CD4-positive, alpha-beta T cell treated with Interleukin-17A for 4 hours (primary cell): ENCODE measurements around the gene SVIL.
"Not testable (repeated sequence)": the region's sequence is repeated elsewhere in the genome, so short reads cannot be mapped to it uniquely, and the experiment has no call there.

Experiments used
- DNase-seq: peaks from one replicate; pipeline ENCODE4 v3.0.0-alpha.2; 2020; ENCODE audit warnings: mixed read lengths

The SVIL gene

DNA sequence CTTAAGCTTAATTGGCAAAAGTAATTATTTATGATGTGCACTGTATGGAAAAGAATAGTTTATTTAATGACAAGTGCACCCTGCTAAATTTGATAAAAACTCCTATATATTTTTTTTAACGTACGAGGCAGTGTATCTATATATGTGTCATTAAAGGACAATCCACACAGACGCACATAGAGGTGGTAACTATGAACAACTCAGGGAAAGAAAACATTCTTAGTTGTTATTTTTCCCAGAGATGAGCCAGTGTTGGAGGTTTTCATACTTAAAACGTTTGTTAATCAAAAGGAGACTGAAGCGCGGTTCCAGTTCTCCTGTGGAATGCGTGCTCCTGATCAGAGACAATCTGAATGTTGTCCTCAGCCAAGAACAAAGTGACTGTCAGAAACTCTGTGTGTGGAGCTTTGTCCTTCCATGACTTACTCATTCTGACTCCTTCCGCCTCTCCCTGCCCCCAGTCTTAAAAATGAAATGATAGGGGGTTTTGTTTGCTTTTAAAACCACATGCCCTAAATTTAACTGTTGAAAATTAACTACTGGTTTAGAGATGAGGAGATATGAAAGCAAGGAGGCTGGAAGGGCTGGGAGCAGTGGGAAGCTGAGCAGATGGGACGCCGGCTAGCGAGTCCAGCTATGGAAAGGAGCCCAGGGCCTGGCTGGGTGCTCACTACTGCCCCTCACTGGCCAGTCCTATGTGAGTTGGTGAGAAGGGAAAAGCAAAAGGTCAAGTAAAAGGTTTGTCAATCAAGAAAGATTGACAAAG lies 99.6 kb downstream of the SVIL start:
- no peak for DNase-seq

DNA sequence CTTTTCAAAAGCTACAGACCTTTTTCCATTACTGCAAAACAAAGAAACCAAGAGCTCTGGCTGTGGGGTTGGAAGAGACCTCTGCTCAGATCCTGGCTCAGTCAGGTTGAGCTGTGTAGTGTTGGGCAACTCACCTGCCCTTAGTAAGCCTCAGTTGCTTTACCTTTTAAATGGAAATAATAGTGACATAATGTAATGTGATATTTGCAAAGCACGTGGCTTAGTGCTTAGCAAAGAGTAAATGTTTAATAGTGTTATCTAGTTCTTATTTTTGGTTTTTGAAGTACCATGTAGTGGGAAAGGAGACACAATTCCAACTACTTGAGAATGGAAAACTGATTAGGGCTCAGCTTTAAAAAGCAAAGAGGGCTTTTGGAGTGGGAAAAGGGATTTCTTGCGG lies 100.2 kb downstream of the SVIL start:
- no peak for DNase-seq

DNA sequence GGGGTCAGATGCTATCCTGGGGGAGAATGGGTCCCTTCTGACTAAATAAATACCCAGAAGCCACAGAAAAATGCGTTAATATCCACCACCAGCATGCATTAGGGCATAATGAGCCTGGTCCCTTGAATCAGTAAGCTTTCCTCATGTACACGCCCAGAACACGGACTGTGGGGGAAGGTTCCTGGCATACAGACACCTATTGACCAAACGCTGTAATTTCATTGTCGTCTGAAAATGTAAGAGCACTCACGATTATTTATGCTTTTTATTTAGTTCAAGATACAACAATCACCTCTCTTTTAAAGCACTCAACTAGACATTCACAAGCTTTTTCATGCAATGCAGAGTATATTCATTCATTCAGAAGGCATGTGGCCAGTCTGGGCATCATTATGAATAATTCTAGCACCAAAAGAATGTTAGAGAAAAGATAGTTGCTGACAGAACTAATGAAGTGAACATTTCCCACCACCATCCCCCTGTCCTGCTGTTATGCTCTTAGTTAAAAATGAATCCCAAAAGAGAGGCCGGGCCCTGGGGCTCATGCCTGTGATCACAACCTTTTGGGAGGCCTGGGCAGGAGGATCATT lies 101.0 kb downstream of the SVIL start:
- no peak for DNase-seq

DNA sequence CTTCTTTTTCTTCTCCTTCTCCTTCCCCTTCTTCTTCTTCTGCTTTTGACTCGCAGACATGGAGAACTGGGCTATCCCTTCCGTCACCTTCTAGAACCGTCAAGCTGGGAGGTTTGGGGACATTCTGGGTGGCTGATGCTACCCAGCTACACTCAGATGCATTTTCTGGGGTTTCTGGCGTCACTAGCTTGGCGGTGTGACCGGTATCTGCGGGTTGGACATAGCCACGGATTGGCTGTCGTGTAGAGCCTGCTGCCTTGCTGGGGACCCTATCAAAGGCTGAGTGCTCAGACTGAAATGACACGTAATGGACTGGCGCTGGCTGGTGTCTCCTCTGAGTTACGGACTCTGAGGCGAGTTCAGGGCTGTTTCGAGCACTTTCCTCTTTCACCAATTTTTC lies 101.7 kb downstream of the SVIL start:
- DNase-seq: no peak

DNA sequence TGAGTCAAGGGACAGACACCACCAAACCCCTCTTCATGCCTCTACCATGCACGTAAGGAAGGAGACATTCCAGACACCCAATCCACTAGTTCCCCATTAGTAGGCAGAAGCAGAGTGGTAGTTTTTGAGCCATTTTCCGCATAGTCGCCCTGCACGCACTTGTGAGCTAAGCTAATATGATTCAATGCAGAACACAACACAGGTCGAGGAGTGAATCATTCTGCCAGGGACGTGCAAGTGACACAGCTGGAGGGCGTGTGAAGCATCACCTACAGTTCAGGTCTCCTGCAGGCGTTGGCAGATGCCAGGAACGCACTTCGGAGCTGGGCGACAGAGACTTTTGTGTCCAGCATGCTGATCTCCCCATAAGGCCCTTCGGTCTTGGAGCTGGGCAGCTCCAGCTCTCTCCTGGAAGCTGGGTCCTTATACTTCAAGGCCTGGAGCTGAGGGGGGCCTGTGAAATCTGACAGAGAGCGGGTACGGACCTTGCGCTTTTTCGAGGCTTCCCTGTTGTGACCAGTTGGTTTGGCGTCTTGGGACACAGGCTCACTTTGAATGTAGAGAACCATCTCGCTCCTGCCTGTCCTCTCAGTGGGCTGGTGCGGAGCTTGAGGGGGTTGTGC lies 102.4 kb downstream of the SVIL start:
- DNase-seq: no peak

DNA sequence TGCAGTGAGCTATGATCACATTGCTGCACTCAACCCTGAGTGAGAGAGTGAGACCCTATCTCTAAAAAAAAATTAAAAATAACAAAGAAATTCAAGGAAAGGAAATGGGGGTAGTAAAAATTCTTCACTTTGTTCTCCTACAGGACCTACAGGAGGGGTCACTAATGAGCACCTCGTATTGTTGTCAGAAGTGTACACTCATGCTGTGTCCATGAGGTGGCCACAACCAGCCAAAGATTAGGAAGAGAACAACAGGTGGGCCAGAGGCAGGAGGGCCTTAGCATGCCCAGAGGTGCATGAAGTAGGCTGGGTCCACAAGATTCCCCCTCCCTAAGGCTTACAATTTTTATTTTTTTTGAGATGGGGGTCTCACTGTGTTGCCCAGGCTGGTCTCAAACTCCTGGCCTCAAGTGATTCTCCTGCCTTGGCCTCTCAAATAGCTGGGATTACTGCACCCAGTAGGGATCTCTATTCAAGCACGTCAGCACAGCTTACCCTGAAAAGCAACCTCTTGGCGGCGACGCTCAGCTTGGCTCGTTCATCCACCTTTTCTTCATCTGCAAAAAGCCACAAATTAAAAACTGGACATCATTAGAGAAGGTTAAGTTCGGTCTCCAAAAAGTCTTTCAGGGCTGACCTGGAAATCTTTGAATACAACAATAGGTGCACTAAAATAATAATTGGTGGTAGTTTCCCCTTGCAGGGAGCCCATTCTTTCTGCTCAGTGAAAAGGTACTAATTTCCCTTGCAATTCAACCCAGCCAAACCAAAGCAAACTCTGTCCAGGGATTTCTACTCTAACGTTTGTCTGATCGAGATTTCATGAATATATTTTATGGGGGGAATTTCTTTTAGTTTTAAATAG lies 104.4 kb downstream of the SVIL start:
- DNase-seq: no peak

DNA sequence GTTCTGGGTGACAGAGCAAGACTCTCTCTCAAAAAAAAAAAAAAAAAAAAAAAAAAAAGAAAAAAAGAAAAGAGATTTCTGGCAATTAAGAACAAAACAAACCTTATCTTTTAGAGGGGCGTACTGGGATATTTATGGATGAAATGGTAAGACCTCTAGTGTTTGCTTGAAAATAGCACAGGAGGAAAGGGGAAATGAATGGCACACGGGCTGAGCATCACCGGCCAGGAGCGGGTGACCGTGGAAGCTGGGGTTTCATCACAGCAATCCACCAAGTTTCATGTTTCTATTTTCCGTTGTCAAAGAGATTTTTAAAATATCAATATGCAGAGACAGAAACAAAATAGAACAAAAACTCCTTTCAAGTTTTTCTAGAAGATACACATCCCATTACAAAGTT lies 105.6 kb downstream of the SVIL start:
- no peak for DNase-seq

DNA sequence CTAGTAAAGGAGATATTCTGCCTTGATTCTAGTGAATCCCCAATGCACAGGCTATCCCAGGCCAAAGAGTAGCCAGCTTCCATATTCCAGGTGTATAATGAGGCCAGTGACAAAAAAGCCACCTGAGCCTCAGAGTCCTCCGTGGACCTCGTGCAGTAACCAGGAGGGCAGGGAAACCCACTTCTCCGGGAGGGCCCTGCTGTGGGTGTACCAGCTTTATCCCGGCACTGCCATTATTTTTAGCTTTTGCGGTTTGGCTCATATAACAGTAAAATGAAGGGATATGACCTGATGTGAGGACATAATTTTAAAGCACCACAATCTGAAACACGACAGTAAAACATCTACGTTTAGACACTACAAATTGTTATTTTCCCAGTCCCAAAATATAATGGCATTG lies 109.0 kb downstream of the SVIL start:
- DNase-seq: no peak

DNA sequence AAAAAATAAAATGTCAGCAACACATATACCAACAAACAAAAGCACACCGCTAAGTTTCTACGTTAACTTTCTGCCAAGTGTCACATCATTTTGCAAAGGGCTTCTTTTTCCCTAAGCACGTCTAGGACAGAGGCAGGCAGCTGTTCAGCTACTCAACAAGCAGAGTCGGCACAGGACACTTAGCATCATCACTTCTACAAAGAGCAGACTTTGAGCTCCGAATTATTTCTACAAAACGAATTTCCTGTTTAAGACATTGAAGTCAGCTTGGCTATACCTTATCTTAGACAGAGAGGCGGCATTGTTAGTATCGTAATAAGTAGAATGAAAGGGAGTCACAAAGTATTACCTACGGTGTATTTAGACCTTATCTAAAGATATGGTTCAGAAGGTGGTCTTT lies 110.1 kb downstream of the SVIL start:
- DNase-seq: no peak

DNA sequence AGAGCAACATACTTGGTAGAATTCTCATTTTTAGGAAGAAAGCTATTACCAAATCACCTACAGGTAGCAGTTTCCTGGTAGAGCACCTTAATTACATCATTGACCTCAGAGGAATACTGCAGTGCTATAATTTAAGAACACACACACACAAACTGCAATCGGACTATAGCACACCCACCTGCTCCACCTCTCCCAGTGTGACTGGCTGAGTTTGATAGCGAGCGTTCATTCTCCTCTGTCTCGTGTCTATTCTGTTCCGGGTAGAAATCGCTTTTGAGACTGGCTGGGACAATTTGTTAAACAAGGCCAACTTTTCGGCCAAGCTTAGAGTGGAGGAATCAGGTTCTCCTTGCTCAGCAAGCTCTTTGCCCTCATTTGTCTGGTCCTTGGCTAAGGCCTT lies 110.5 kb downstream of the SVIL start:
- no peak for DNase-seq

DNA sequence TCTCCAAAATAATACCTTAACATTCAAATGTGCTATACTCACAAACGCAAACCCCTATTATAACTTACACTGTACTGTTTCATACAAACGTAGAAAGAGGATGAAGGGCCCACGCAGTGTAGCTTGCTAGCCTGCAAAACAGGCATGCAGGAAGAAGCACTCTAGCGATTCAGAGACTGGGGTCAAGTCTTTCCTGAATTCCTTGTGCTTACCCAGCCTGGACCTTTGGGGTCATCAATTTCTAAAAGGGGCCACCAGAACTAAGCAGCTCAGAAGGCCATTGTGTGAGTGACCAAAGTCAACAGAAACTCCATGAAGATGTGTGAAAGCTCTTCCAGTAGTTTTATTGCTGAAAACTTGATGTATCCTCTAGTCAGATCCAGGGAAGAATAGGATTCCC lies 111.9 kb downstream of the SVIL start:
- DNase-seq: no peak

DNA sequence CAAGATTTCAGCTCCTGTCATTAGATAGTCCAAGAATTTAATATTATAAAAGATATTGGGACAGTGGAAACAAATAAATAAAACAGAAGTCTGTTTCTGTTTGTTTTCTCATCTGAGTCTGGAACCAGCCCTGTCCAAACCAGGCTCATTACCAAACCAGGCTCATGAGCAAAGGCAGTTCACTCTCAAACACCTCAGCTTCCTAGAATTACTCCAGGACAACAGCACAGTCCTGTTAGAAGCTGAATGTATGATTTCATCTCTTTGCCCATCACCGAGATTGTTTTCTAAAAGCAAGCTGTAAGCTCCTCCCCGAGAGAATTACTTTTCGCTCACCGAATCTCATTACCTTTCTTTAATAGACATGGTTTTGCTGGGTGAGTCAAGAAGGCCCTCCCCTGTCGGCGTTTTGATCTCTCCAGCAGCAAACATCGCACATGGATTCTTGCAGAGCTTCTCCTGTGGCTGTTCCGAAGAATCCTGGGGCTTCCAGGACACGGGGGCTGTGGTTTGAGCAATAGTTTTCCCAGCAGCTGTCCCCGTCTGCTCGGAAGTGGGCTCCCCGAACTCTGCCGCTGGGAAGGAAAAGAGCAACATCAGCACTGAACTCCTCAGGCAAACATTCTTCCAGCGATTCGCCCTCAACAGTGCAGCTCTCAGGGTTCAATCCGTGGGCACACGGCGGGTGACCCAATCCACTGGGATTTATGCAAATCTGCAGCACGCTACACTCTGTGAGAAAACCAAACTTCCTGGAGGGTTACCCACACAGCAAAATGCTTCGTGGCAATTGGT lies 112.5 kb downstream of the SVIL start:
- no peak for DNase-seq

DNA sequence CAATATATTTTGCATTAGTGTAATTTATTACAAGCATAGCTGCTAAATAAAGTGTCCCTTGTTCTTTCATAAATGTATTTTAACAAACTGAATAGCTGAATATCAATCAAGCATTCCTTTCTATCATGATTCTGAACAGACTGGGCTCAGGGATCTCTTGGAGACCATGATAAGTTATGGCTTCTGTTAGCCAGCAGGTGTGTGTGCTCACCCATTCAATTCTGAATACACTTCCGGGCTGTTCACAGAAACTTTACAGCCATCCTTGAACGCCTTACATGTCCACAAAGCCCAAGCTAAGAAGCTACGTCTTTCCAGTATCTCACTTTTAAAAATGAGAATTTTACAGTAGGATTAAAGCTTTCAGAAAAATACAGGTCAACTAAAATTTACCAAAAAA lies 115.1 kb downstream of the SVIL start:
- DNase-seq: no peak

DNA sequence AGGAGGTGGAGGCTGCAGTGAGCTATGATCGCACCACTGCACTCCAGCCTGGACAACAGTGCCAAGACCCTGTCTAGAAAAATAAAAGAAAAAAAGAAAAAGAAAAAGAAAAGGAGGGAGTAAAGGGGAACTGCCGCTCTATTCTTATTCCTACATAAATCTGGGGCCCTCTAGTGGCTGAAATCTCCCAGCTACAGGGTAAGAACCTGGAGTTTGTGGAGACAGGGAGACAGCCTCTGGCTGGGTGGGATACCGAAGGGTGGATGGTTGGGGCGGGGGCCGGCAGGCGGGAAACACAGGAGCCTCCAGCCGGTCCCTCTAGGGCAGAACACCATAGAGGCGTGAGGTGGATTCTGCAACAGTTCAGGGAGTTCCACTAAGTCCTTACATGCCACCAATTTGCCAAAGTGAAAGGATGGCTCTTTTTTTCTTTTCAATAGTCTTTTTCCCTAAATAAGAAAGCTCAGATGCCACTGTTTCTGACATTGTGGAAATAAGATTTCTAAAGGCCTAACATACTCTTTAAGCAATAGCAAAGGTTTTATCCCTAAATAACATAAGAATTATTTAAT lies 117.3 kb downstream of the SVIL start:
- DNase-seq: no peak

DNA sequence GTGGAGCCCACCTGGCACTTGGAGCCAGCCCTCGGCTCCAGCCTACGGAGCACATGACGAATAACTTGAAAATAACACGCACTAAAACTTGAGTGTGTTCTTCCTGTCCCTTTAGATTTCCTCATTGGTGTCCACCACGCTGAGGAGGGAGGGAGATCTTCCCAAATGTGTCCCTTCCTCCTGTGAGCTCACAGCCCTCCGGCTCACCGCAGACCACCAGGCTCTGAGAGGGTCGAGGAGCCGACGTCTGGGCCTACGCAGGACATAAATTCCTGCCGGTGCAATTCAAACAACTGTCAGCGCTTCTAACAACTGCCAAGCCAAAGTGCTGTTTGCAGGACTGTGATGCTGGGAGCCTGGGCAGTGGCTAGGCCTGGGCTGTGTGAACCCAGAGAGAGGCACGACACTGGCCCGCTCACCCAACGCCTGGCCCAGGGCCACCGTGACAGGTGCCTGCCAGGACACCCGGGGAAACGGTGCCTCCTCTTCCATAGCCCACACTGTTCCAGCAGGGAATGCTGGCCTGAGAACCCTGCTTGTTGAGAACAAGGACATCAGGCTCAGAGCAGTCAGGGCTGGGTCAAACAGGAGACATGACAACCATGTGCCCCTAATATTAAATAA lies 118.3 kb downstream of the SVIL start:
- DNase-seq: not testable (repeated sequence)

DNA sequence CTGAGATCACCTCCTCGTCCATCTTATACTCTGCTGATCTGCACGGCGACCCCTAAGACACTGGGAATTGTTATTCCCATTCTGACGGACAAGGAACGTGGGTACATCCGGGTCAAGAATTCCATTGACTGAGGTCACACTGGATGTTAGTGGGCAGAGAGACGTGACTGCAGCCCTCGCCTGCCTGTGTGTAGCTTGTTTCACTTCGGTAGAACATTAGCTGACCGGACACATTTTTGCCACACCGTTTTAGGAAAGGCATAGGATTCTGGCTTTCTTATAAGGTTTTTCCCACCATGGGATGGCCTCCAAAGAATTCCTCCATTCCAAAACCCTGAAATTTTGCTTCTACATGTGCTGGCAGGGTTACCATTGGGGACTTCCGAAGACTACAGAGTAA lies 118.9 kb downstream of the SVIL start:
- not testable (repeated sequence) for DNase-seq

DNA sequence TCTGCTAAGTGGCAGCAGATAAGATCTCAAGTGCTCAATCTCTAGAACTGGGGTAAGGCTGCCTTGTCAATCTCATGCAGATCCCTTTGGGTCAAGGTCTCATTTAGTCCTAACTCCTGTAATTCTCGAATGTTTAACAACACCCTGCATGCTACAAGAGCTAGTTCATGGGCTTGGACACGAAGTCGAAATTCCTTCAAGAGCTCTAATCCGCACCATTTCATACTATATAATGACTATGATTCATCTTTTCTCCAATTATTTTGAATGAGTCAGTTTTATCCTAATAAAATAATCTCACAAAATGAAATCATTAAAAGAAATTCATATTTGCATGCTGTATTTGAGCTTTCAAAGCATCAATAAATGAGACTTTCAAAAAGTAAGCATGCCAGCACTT lies 119.7 kb downstream of the SVIL start:
- DNase-seq: not testable (repeated sequence)

DNA sequence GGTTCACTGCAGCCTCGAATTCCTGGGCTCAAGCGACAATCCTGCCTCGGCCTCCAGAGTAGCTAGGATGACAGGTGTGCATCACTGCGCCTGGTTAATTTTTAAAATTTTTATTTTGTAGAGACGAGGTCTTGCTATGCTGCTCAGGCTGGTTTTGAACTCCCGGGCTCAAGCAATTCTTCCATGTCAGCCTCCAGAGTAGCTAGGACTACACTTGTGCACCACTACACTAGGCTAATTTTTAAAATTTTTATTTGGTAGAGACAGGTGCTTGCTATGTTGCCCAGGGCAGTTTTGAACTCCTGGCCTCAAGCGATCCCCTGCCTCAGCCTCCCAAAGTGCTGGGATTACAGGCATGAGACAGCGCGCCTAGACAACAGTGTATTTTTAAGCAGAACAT lies 120.5 kb downstream of the SVIL start:
- DNase-seq: no peak

DNA sequence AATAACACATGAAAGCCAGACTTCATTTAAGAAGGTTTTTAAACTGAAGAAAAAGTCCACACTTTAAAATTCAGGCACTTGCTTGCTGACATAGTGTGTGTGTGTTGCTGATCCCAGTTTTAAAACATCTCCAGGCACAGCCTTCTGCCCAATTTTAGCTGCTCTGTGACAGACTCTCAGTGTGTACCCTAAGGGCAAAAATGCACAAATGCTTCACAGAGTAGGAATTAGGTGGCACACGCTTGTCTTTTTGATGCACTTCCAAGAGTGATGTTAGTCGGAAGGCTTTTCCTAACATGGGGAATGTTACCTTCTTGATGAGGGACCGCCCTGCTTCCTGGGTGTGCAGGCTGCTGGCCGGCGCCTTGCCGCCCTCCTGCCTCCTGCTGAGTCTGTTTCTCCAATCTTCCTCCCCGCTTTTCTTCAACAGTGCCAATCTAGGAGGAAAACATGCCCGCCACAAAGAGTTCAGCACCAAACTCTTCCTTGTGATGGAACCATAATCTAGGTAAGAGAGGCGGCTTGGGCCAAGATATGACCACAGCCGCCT lies 122.3 kb downstream of the SVIL start:
- no peak for DNase-seq

DNA sequence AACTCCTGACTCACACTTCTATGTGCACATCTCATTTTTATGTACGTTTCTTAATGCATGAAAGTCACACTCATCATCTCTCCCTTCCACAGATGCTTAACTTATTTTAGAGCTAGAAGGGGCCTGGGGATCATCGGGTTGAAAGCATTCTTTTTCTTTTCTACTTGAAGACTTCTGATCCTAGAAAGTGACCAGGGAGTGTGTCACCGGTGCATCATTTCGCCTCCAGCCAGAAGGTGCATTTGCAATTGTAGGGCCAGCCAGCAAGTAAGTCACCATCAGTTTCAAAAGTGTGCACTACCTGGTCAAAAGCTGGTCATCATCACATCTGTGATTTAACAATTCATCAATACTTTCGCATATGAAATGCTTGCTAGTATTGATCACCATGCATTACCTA lies 123.0 kb downstream of the SVIL start:
- not testable (repeated sequence) for DNase-seq

DNA sequence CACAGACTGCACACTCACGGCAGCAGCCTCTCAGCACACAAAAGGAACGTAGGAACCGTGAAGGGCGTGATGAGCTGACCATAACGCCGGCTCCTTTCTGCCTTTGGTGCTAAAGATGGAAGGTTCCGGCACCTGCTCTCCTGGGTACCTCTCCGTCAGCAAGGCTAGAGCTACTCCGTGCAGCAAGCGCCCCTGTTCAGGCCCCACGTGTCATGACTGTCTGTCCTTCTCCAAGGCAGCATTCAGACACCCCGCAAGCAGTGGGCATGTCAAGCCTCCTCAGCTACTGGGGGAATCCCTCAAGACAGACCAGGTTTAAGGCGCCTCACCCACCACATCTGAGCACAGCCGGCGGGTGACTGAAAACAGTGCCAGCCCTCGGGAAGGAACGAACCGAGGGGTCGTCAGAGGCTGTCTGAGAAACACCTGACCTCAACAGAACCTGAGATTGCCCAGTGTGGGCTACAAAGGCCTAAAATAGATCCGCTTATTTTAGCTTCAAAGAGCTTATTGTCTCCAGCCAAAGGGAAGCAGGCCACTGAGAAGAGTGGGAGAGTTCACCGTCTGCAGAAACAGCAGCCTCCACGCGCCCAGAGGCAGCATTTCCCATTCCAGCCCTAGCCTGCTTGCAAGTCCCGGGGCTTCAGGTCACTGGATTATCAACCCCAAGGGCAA lies 124.2 kb downstream of the SVIL start:
- not testable (repeated sequence) for DNase-seq
